Measurements from ENCODE around the gene SPATS2. TPM values are rescaled to one million over a fixed set of nuclear protein-coding genes. Genes with fewer than 3 reads are reported as not detected.

SPATS2 gene
- total RNA-seq, 1 experiment from 2014 or later = 74.2 TPM

- TF ChIP-seq, protein P1, sequence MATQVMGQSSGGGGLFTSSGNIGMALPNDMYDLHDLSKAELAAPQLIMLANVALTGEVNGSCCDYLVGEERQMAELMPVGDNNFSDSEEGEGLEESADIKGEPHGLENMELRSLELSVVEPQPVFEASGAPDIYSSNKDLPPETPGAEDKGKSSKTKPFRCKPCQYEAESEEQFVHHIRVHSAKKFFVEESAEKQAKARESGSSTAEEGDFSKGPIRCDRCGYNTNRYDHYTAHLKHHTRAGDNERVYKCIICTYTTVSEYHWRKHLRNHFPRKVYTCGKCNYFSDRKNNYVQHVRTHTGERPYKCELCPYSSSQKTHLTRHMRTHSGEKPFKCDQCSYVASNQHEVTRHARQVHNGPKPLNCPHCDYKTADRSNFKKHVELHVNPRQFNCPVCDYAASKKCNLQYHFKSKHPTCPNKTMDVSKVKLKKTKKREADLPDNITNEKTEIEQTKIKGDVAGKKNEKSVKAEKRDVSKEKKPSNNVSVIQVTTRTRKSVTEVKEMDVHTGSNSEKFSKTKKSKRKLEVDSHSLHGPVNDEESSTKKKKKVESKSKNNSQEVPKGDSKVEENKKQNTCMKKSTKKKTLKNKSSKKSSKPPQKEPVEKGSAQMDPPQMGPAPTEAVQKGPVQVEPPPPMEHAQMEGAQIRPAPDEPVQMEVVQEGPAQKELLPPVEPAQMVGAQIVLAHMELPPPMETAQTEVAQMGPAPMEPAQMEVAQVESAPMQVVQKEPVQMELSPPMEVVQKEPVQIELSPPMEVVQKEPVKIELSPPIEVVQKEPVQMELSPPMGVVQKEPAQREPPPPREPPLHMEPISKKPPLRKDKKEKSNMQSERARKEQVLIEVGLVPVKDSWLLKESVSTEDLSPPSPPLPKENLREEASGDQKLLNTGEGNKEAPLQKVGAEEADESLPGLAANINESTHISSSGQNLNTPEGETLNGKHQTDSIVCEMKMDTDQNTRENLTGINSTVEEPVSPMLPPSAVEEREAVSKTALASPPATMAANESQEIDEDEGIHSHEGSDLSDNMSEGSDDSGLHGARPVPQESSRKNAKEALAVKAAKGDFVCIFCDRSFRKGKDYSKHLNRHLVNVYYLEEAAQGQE (IDR thresholded peaks at IDR 0.05; ENCODE audit: low read depth) = no peak
Measured at GRCh38 chr12:49346659-49347310, 20.5 kb upstream of the SPATS2 start, which contains the start of gene DNAJC22 (continued).

- ATAC-seq (peak; percentile 95), DNase-seq (ENCODE audit: low read depth, low spot score) (peak; percentile 89)
- Histone ChIP-seq H3K9me2 (ENCODE audit: insufficient read depth) (no peaks in the 10 kb centered on the region), H3K4me3 (replicated peaks in 1 of 2; ENCODE audit: low read depth in 1 of 2, low read length in 2 of 2) (peak overlapping the region; percentile 73 to 80), H3K4me1 (ENCODE audit: control insufficient read depth in 1 of 2, insufficient read depth in 2 of 2, low read length in 2 of 2) (peaks cover 37 to 47% of the 10 kb centered on the region in 2 experiments), H4K20me1 (ENCODE audit: insufficient read depth) (no peaks in the 10 kb centered on the region), H3K9ac (ENCODE audit: low read length) (peak overlapping the region; percentile 79), H3K9me3 (ENCODE audit: control insufficient read depth in 1 of 2, insufficient read depth in 1 of 2, low read depth in 1 of 2, low read length in 2 of 2) (no peaks in the 10 kb centered on the region), H3K27me3 (ENCODE audit: insufficient read depth, low read length) (no peaks in the 10 kb centered on the region), H3K4me2 (ENCODE audit: low read length) (peak overlapping the region; percentile 88), H3K27ac (ENCODE audit: low read depth, low read length) (peak overlapping the region; percentile 80), H3K36me3 (ENCODE audit: control insufficient read depth in 1 of 2, insufficient read depth in 2 of 2, low read length in 2 of 2) (peaks cover 0 to 11% of the 10 kb centered on the region in 2 experiments; a peak in 2 of 4 replicates), H3K79me2 (ENCODE audit: insufficient read depth, low read length) (peaks cover 4% of the 10 kb centered on the region; the same call in 1 of the 2 replicates), H2AFZ (ENCODE audit: low read depth, low read length, poor library complexity, severe bottlenecking) (peak overlapping the region; percentile 72)
- BruUV-seq (replicated peaks) = no TSS peak
- ChIA-PET CTCF (interaction anchor here (0.6 to 4.2 kb wide), 37 partner anchors 8 to 394 kb away, joined by 3 to 74 read pairs (median 5); partner anchors contain the start of genes C1QL4, PRPH, SPATS2 and TMBIM6), POLR2A (interaction anchor here (0.6 to 2.7 kb wide), 13 partner anchors 10 to 1870 kb away, joined by 3 to 16 read pairs (median 3); partner anchors contain the start of genes POU6F1 and SPATS2), RAD21 (ENCODE audit: low non-redundant PET in 1 of 2, low total read pairs in 2 of 2, uncharacterized antibody in 2 of 2, unreplicated experiment in 2 of 2) (interaction anchor here (0.6 to 1.3 kb wide), 7 partner anchors 10 to 167 kb away, joined by 3 to 6 read pairs (median 4); no protein-coding TSS in a partner anchor)
- intact Hi-C loops (cut with micrococcal nuclease) = no loop called here
- TF ChIP-seq ZNF274 (IDR thresholded peaks at IDR 0.05; ENCODE audit: low read depth, low read length) (no peak), EZH2phosphoT487 (IDR thresholded peaks at IDR 0.05; ENCODE audit: borderline replicate concordance) (no peak), EGR1 (IDR thresholded peaks at IDR 0.05; ENCODE audit: low read depth) (no peak), CBX3 (IDR thresholded peaks at IDR 0.05; ENCODE audit: low read depth) (no peak), POLR2AphosphoS5 (IDR thresholded peaks at IDR 0.05; ENCODE audit: low read depth, low read length) (peak; percentile 94), SRF (IDR thresholded peaks at IDR 0.05; ENCODE audit: low read depth) (no peak), POLR2A (IDR thresholded peaks at IDR 0.05; ENCODE audit: borderline replicate concordance, extremely low read depth, insufficient read depth, insufficient read length) (peak; percentile 57), FOSL1 (IDR thresholded peaks at IDR 0.05; ENCODE audit: low read depth) (no peak), YY1 (IDR thresholded peaks at IDR 0.05; ENCODE audit: extremely low read depth, insufficient replicate concordance, low read depth, low read length) (peak; percentile 65)
- TF ChIP-seq, protein P2, sequence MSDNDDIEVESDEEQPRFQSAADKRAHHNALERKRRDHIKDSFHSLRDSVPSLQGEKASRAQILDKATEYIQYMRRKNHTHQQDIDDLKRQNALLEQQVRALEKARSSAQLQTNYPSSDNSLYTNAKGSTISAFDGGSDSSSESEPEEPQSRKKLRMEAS (IDR thresholded peaks at IDR 0.05) = no peak
- TF ChIP-seq, protein P3, sequence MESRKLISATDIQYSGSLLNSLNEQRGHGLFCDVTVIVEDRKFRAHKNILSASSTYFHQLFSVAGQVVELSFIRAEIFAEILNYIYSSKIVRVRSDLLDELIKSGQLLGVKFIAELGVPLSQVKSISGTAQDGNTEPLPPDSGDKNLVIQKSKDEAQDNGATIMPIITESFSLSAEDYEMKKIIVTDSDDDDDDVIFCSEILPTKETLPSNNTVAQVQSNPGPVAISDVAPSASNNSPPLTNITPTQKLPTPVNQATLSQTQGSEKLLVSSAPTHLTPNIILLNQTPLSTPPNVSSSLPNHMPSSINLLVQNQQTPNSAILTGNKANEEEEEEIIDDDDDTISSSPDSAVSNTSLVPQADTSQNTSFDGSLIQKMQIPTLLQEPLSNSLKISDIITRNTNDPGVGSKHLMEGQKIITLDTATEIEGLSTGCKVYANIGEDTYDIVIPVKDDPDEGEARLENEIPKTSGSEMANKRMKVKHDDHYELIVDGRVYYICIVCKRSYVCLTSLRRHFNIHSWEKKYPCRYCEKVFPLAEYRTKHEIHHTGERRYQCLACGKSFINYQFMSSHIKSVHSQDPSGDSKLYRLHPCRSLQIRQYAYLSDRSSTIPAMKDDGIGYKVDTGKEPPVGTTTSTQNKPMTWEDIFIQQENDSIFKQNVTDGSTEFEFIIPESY (IDR thresholded peaks at IDR 0.05; ENCODE audit: extremely low read depth, insufficient replicate concordance, low read length) = peak; percentile 16
- TF ChIP-seq, protein P4, sequence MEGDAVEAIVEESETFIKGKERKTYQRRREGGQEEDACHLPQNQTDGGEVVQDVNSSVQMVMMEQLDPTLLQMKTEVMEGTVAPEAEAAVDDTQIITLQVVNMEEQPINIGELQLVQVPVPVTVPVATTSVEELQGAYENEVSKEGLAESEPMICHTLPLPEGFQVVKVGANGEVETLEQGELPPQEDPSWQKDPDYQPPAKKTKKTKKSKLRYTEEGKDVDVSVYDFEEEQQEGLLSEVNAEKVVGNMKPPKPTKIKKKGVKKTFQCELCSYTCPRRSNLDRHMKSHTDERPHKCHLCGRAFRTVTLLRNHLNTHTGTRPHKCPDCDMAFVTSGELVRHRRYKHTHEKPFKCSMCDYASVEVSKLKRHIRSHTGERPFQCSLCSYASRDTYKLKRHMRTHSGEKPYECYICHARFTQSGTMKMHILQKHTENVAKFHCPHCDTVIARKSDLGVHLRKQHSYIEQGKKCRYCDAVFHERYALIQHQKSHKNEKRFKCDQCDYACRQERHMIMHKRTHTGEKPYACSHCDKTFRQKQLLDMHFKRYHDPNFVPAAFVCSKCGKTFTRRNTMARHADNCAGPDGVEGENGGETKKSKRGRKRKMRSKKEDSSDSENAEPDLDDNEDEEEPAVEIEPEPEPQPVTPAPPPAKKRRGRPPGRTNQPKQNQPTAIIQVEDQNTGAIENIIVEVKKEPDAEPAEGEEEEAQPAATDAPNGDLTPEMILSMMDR (IDR thresholded peaks at IDR 0.05 in 2 of 3, conservative IDR thresholded peaks at IDR 0.05 in 1 of 3; ENCODE audit: borderline replicate concordance in 1 of 3, insufficient read depth in 1 of 3, low read depth in 2 of 3, low read length in 2 of 3) = peak in 2 of 3 experiments; percentile 88 to 96; a peak in 4 of 6 replicates
Measured at GRCh38 chr12:49347311-49348193, 19.7 kb upstream of the SPATS2 start.
